LNCaP clone FGC (cell line): ENCODE data around the gene PTCD2.
"Not testable (repeated sequence)": the region's sequence is repeated elsewhere in the genome, so short reads cannot be mapped to it uniquely, and the experiment has no call there.

Experiments used
- DNase-seq: peaks from one replicate; pipeline ENCODE4 v3.0.0-alpha.2; 2011; ENCODE audit warnings: low read depth
- H3K4me3 ChIP-seq: 2 replicates; pipeline ENCODE4 v1.5.1; 2011; ENCODE audit warnings: mild to moderate bottlenecking, low read depth, low read length, control low read depth
- TF ChIP-seq, protein P1 (sequence below): IDR thresholded peaks from 2 replicates; pipeline ENCODE4 v1.5.1; 2012; ENCODE audit warnings: mild to moderate bottlenecking; ENCODE audit not compliant: control insufficient read depth, insufficient read depth; ENCODE audit errors: extremely low read depth

The PTCD2 gene

DNA sequence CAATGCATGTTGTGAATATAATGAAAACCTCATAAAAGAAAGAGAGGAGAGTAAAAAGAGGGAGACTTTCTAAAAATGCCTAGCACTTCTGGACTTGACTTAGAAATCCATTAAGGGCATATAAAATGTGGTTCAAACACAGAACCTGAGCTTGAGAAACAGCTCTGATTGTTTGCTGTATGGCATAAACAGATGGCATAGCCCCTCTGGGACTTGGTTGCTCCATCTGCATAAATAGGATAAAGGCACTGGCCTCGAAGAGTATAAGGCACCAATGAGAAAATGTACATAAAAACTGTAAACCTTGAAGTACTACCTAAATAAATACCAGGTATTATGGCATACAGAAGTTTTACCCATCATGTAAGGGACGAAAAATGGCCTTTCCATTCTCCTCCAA, 23.9 kb upstream of the PTCD2 start:
- DNase-seq = no peak
- TF ChIP-seq, protein P1, sequence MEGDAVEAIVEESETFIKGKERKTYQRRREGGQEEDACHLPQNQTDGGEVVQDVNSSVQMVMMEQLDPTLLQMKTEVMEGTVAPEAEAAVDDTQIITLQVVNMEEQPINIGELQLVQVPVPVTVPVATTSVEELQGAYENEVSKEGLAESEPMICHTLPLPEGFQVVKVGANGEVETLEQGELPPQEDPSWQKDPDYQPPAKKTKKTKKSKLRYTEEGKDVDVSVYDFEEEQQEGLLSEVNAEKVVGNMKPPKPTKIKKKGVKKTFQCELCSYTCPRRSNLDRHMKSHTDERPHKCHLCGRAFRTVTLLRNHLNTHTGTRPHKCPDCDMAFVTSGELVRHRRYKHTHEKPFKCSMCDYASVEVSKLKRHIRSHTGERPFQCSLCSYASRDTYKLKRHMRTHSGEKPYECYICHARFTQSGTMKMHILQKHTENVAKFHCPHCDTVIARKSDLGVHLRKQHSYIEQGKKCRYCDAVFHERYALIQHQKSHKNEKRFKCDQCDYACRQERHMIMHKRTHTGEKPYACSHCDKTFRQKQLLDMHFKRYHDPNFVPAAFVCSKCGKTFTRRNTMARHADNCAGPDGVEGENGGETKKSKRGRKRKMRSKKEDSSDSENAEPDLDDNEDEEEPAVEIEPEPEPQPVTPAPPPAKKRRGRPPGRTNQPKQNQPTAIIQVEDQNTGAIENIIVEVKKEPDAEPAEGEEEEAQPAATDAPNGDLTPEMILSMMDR = no peak
- no peak overlapping the region for H3K4me3 ChIP-seq

DNA sequence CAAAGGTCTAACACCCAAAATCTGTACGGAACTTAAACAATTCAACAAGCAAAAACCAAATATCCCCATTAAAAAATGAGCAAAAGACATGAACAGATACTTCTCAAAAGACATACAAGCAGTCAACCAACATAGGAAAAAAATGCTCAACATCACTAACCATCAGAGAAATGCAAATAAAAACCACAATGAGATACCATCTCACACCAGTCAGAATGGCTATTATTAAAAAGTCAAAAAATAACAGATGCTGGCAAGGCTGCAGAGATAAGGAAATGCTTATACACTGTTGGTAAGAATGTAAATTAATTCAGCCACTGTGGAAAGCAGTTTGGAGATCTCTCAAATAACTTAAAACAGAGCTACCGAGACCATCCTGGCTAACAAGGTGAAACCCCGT, 22.0 kb upstream of the PTCD2 start:
- DNase-seq, H3K4me3 ChIP-seq: not testable (repeated sequence)

DNA sequence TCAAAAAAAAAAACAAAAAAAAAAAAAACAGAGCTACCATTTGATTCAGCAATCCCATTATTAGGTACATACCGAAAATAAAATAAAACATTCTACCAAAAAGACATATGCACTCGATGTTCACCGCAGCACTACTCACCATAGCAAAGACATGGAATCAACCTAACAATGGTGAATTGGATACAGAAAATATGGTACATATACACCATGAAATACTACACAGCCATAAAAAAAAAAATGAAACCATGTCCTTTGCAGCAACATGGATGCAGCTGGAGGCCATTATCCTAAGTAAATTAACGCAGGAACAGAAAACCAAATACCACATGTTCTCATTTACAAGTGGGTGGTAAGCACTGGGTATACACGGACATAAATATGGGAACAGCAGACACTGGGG, 21.5 kb upstream of the PTCD2 start:
- TF ChIP-seq, protein P1 = no peak
- no peak overlapping the region for H3K4me3 ChIP-seq
- DNase-seq = no peak

DNA sequence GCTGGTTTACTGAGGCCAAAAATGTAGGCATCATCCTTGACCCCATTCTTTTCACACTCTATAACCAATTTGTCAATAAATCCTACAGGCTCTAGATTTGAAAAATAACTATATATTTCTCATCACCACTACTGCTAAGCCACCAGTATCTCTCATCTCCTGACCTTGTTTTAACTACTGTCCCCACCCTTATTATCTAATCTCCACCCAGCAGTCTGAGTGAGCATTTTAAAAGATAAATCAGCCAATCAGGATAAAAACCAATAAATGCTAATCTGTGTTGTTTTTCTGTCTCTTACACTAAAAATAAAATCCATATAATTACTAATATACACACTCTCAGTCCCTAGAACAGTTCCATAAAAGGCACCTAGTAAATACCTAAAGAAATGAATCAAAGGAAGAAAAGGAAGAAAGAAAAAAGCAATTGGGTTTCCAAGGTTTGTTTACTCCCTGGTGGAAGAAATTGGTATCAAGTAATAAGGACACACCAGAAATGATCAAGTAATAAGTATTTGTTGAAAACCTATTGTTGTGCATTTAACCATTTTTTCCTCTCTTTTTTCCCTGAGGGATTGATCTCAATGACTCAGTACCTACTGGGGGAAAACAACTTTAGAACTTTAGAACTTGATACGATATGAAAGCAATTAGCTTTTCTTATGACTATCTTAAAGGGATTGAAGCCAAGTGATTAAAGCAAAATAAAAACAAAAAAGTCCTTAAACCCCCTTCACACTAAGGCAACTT, 19.4 kb upstream of the PTCD2 start:
- DNase-seq = no peak

DNA sequence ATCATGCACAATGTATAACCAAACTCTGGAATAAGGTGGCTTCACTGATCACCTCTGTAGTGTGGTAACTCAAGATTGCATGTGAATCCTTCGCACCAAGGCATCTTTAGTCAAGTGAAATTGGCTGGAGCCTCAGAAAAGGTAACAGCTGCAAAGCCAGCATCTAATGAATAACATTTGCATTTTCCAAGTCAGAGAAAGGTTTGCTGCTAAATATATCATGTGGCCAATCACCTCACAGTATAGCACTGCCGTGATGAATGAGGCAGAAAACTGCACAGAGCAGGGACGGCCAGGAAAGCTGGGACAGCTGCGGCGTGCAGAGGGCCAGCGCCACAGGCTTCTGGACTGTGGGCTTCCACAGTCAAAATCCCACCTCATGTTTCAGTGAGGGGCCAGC, 18.6 kb upstream of the PTCD2 start:
- no peak for DNase-seq
- TF ChIP-seq, protein P1 = no peak
- H3K4me3 ChIP-seq = no peak overlapping the region

More for the DNA sequence above, 19.4 kb upstream of the PTCD2 start:
- TF ChIP-seq, protein P1 = no peak
- no peak overlapping the region for H3K4me3 ChIP-seq

DNA sequence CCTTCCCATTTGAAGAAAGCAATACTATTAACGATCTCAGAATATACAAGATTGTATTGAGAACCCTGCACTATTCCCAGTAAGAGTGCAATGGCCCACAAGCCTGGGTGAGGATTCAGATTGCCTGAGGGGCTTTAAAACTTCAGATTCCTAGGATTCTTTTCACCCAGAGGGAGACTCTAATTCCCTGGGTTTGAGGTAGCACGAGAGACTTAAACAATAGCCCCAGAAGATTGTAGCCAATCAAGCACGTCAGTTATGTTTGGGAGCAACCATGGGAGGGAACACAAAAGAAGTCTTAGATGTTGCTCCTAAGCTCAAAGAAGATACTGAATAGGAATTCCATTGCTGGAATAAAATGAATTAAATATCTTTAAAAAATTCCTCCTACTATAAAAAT, 18.0 kb upstream of the PTCD2 start:
- TF ChIP-seq, protein P1 = no peak
- no peak for DNase-seq
- no peak overlapping the region for H3K4me3 ChIP-seq

DNA sequence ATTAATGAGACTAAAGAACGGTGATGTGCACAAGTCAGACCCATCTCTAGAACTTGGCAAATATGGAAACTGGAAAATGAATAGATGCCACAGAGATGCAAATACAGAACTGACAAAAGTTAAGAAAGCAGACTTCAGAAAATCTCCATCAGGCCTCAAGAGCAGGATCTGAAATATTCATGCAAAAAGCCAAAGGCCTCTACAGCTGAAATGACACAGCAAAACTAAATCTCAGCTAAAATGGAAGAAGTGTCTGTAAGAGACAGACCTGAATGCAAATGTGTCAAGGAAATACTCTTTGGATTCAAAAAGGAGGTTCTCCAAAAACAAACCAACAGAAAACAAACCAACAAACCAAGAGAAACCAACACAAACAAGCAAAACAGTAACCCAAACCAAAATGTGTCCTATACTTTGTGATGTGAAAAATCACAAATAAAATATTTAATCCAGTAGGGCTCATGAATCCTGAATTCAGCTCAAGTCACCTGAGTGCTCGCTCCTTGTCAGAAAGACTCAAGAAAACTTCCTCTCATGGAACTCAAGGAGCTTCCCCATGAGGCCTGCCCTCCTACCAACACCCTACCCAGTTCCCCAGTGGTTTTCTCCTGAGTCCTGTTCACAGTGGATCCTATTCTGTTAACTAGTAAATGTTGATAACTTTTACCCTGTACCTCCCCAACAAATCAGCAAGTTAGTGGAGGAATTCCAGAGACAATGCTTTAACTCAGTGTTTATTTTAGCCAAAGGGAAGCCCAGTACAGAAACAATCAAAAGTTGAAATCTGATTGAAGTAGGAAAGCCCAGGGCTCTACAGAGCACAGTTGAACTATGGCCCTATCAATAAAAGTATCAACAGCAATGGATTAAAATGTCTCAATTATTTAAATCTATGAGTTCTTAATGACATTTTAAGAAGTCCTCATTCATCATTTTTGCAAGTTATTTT, 14.7 kb upstream of the PTCD2 start:
- DNase-seq = no peak
- TF ChIP-seq, protein P1 = no peak
- no peak overlapping the region for H3K4me3 ChIP-seq
